Ascending aorta (tissue), 2 donors: ENCODE data around the gene KCNIP2. TPM values are rescaled to one million over a fixed set of nuclear protein-coding genes. Genes with fewer than 3 reads are reported as not detected.
A peak's percentile ranks its signal among the peaks of the same experiment; 100 is the strongest.
"Not testable (repeated sequence)": the region's sequence is repeated elsewhere in the genome, so short reads cannot be mapped to it uniquely, and the experiment has no call there.

ENCODE experiments used
- DNase-seq, 2 donors: peaks; one replicate each; pipeline ENCODE4 v3.0.0-alpha.2; 2019; ENCODE audit warnings: low spot score in 2 of 2
- H3K27ac ChIP-seq, 2 donors: fragments of 200-600 bp; sonication (generic); one replicate each; pipeline ENCODE4 v1.5.1; 2016 to 2017; ENCODE audit warnings: mild to moderate bottlenecking in 1 of 2
- H3K27me3 ChIP-seq: fragments of 200-600 bp; sonication (generic); one replicate; pipeline ENCODE4 v1.5.1; 2017
- H3K36me3 ChIP-seq, 2 donors: fragments of 200-600 bp; sonication (generic); one replicate each; pipeline ENCODE4 v1.5.1; 2016
- H3K4me1 ChIP-seq, 2 donors: fragments of 200-600 bp; sonication (generic); one replicate each; pipeline ENCODE4 v1.5.1; 2016 to 2017; ENCODE audit warnings: mild to moderate bottlenecking in 1 of 2
- H3K4me3 ChIP-seq, 2 donors: fragments of 200-600 bp; sonication (generic); one replicate each; pipeline ENCODE4 v1.5.1; 2016 to 2017; ENCODE audit warnings: mild to moderate bottlenecking in 1 of 2
- H3K9me3 ChIP-seq, 2 donors: fragments of 200-600 bp; sonication (generic); one replicate each; pipeline ENCODE4 v1.5.1; 2016
- CTCF ChIP-seq, 3 experiments: fragments of 200-600 bp in 2 of 3; fragments of 450-650 bp in 1 of 3; sonication (generic) in 2 of 3; IDR thresholded peaks; one replicate each; pipeline ENCODE4 v1.5.1; 2016 to 2019; ENCODE audit warnings: antibody characterized with exemption in 3 of 3, mild to moderate bottlenecking in 1 of 3, moderate library complexity in 1 of 3
- intact Hi-C: fragments of 100-400 bp; cut with DNase I; formaldehyde crosslinking; loops from one replicate; pipeline ENCODE4 v1.15.1; 2023
- total RNA-seq: library from RNA; depleted of rRNA; stranded (reverse); fragments of >200 nt; gene quantifications from one replicate; pipeline ENCODE4 v1.1.0, GENCODE V29; 2016

Gene KCNIP2
- total RNA-seq, 1 donor from 2014 or later: 1.1 TPM

GRCh38 chr10:101793526-101793925, 50.1 kb downstream of the KCNIP2 start:
- Histone ChIP-seq H3K4me1 (no peaks in the 10 kb centered on the region), H3K27ac (no peak overlapping the region), H3K36me3 (peaks cover 92 to 100% of the 10 kb centered on the region in 2 donors), H3K27me3 (no peaks in the 10 kb centered on the region), H3K4me3 (no peak overlapping the region), H3K9me3 (no peaks in the 10 kb centered on the region)
- DNase-seq: no peak
- intact Hi-C loops: no loop called here
- no peak for TF ChIP-seq CTCF (IDR thresholded peaks at IDR 0.05)

- TF ChIP-seq CTCF (IDR thresholded peaks at IDR 0.05): no peak
- Histone ChIP-seq H3K27ac (no peak overlapping the region), H3K4me3 (no peak overlapping the region), H3K27me3 (no peaks in the 10 kb centered on the region), H3K4me1 (no peaks in the 10 kb centered on the region), H3K36me3 (peaks cover 90 to 100% of the 10 kb centered on the region in 2 donors), H3K9me3 (no peaks in the 10 kb centered on the region)
- intact Hi-C loops: no loop called here
- DNase-seq: no peak
These were observed 53.9 kb downstream of the KCNIP2 start for GRCh38 chr10:101789686-101790085.

GRCh38 chr10:101789231-101789630, 54.4 kb downstream of the KCNIP2 start:
- DNase-seq, intact Hi-C loops, H3K4me3 ChIP-seq, H3K9me3 ChIP-seq, H3K4me1 ChIP-seq, H3K27me3 ChIP-seq, H3K27ac ChIP-seq: not testable (repeated sequence)
- peaks cover 90 to 100% of the 10 kb centered on the region in 2 donors for H3K36me3 ChIP-seq

GRCh38 chr10:101785801-101786200, 57.8 kb downstream of the KCNIP2 start:
- intact Hi-C loops: no loop called here
- Histone ChIP-seq H3K9me3 (no peaks in the 10 kb centered on the region), H3K36me3 (peaks cover 58 to 67% of the 10 kb centered on the region in 2 donors), H3K27me3 (no peaks in the 10 kb centered on the region), H3K4me1 (peaks cover 8 to 17% of the 10 kb centered on the region in 2 donors), H3K27ac (no peak overlapping the region), H3K4me3 (no peak overlapping the region)
- TF ChIP-seq CTCF (IDR thresholded peaks at IDR 0.05): no peak
- no peak for DNase-seq

- no peak overlapping the region for H3K4me3 ChIP-seq
- H3K4me1 ChIP-seq: peaks cover 13 to 24% of the 10 kb centered on the region in 2 donors
- no peaks in the 10 kb centered on the region for H3K9me3 ChIP-seq
- H3K36me3 ChIP-seq: peaks cover 47 to 55% of the 10 kb centered on the region in 2 donors
- H3K27me3 ChIP-seq: no peaks in the 10 kb centered on the region
- no peak overlapping the region for H3K27ac ChIP-seq
- intact Hi-C loops: loop anchor here (5.0 kb wide), 1 partner anchor 572 kb away; no protein-coding TSS in a partner anchor
- no peak for DNase-seq
- no peak for TF ChIP-seq CTCF (IDR thresholded peaks at IDR 0.05)
These were observed 59.0 kb downstream of the KCNIP2 start for GRCh38 chr10:101784558-101784957.

- Histone ChIP-seq H3K4me3 (peak overlapping the region; percentile 73 to 83), H3K27me3 (no peaks in the 10 kb centered on the region), H3K27ac (peak overlapping the region; percentile 28 to 65), H3K4me1 (peaks cover 17 to 30% of the 10 kb centered on the region in 2 donors), H3K36me3 (peaks cover 40 to 46% of the 10 kb centered on the region in 2 donors), H3K9me3 (no peaks in the 10 kb centered on the region)
- TF ChIP-seq CTCF (IDR thresholded peaks at IDR 0.05): no peak
- DNase-seq: peak in 1 of 2 donors; percentile 37
- intact Hi-C loops: loop anchor here (5.0 kb wide), 1 partner anchor 571 kb away; no protein-coding TSS in a partner anchor
These were observed 59.9 kb downstream of the KCNIP2 start for GRCh38 chr10:101783736-101784118.
